ENCODE data around the gene SLC30A1. TPM values are rescaled to one million over a fixed set of nuclear protein-coding genes. Genes with fewer than 3 reads are reported as not detected.
"Not testable (repeated sequence)": the region's sequence is repeated elsewhere in the genome, so short reads cannot be mapped to it uniquely, and the experiment has no call there.

SLC30A1 gene, protein sequence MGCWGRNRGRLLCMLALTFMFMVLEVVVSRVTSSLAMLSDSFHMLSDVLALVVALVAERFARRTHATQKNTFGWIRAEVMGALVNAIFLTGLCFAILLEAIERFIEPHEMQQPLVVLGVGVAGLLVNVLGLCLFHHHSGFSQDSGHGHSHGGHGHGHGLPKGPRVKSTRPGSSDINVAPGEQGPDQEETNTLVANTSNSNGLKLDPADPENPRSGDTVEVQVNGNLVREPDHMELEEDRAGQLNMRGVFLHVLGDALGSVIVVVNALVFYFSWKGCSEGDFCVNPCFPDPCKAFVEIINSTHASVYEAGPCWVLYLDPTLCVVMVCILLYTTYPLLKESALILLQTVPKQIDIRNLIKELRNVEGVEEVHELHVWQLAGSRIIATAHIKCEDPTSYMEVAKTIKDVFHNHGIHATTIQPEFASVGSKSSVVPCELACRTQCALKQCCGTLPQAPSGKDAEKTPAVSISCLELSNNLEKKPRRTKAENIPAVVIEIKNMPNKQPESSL
- 10 to 100 TPM in 1 of 5 experiments, 1 to 10 TPM in 4; 5.8 to 12.1 (median 8.8) TPM for total RNA-seq
- polyA plus RNA-seq: 1 to 10 TPM; 1.1 to 2.0 TPM
- total RNA-seq: 13.1 reads per million, percentile 41 among the genes with 10 or more reads in this experiment

DNA sequence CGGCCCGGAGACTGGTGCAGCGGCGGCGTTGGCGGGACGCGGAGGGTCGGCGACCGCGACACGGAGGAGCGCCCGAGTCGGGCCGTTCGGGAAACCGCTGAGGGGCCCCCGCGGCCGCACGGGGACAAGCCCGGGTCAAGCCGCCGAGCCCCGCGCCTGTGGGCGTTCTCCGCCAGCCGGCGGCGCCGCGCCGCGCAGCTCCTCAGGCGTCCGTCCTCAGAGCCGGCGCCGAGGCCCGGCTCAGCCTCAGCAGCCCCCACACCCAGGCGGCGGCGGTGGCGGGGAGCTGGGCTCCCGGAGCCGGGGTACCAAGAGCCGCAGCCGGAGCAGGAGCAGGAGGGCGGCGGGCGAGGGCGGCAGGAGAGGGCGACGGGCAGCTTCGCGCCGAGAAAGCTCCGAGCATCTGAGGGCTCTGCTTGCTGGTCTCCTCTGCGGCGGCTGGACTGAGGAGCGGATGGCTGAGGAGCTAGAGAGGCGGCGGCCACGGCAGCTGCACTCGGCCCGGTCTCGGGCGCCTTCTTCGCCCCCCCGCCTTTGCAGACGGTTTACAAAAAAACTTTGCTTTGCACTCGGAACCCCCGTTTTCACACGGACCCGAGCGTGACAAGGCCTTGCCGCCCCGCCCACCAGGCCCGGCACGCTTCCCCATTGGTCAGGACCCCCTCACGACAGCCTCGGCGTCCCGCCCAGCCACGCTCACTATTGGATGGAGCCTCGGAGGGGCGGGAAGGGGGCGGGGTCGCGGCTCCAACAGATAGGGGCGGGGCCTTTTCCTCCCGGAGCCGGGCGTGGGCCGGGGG, at the start of gene SLC30A1:
Gene SLC30A1, minus strand, starts transcription at position 522 of the 800 bp plus-strand sequence. CDS start 549 bp downstream, outside the sequence.
- Histone ChIP-seq H3K36me3 (ENCODE audit: control insufficient read depth in 2 of 3, insufficient read depth in 3 of 3, low read length in 3 of 3) (peaks cover 0 to 19% (median 0%) of the 10 kb centered on the region in 3 experiments), H3K4me3 (ENCODE audit: low read length) (peak within 1 kb of the TSS; percentile 66), H3K27me3 (ENCODE audit: control insufficient read depth in 2 of 2, insufficient read depth in 2 of 2, low read length in 2 of 2) (no peaks in the 10 kb centered on the region), H3K27ac (ENCODE audit: low read depth, low read length) (peak within 1 kb of the TSS; percentile 85), H3K4me1 (ENCODE audit: control insufficient read depth in 2 of 2, insufficient read depth in 2 of 2, low read length in 2 of 2) (peaks cover 3 to 5% of the 10 kb centered on the region in 2 donors), H3K9me3 (ENCODE audit: control insufficient read depth in 2 of 3, low read length in 3 of 3) (no peaks in the 10 kb centered on the region)
- H3K27ac Mint-ChIP-seq: peak within 1 kb of the TSS; percentile 72 to 93 (median 88)
- H3K4me3 Mint-ChIP-seq: peak within 1 kb of the TSS; percentile 88 to 96 (median 92)
- DNase-seq (peak; percentile 99), ATAC-seq (peak; percentile 97)
- H3K9me3 Mint-ChIP-seq: no peaks in the 10 kb centered on the region
- CTCF ChIA-PET: interaction anchor here (1.2 to 1.8 kb wide), 4 partner anchors 13 to 76 kb away, joined by 3 to 13 read pairs (median 4); no protein-coding TSS in a partner anchor
- H3K27me3 Mint-ChIP-seq: peaks cover 0 to 12% (median 0%) of the 10 kb centered on the region in 5 donors
- POLR2A ChIA-PET: interaction anchor here (1.2 to 2.0 kb wide), 2 partner anchors 27 to 320 kb away, joined by 5 to 6 read pairs; no protein-coding TSS in a partner anchor
- H3K4me1 Mint-ChIP-seq: peaks cover 21 to 48% (median 44%) of the 10 kb centered on the region in 7 donors
- H3K36me3 Mint-ChIP-seq: peaks cover 0 to 15% (median 6%) of the 10 kb centered on the region in 5 donors
- intact Hi-C loops (cut with micrococcal nuclease): loop anchor here (1.0 to 10.0 kb wide), 24 partner anchors 27 to 1812 kb away; partner anchors contain the start of genes DTL (in 2 of the 2), INTS7 (in 2 of the 2), LPGAT1 (in 2 of the 2) and NEK2 (in 2 of the 2)

DNA sequence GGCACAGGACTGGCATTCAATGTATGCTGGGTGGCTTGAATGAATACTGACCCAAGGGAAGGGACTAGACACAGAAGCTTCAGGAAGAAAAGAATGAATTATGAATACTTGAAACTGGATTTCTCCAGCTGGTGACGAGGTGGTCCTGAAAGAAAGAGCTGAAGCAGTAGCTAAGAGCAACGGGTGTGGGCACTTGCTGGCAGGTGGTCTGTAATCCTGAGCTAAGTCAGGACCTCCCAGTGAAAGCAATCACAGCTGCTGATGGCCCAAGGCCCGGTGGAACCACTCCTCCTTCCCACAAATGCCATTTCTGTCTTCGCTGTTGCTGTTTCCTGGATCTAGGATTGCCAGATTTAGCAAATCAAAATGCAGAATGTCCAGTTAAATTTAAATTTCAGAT, 49.5 kb upstream of the SLC30A1 start:
- H3K9me3 ChIP-seq (ENCODE audit: control insufficient read depth in 2 of 3, low read length in 3 of 3): no peaks in the 10 kb centered on the region
- intact Hi-C loops (cut with micrococcal nuclease): no loop called here
- Mint-ChIP-seq H3K27ac (no peak overlapping the region), H3K4me3 (no peak overlapping the region), H3K4me1 (peaks cover 3 to 17% (median 8%) of the 10 kb centered on the region in 7 donors), H3K9me3 (peaks cover 0 to 2% (median 0%) of the 10 kb centered on the region in 11 donors), H3K36me3 (no peaks in the 10 kb centered on the region), H3K27me3 (peaks cover 0 to 15% (median 0%) of the 10 kb centered on the region in 5 donors)
- ATAC-seq: no peak
- no peak for DNase-seq
- no peak overlapping the region for H3K4me3 ChIP-seq (ENCODE audit: low read length)
- H3K36me3 ChIP-seq (ENCODE audit: control insufficient read depth in 2 of 3, insufficient read depth in 3 of 3, low read length in 3 of 3): no peaks in the 10 kb centered on the region
- no peaks in the 10 kb centered on the region for H3K4me1 ChIP-seq (ENCODE audit: control insufficient read depth in 2 of 2, insufficient read depth in 2 of 2, low read length in 2 of 2)
- H3K27me3 ChIP-seq (ENCODE audit: control insufficient read depth in 2 of 2, insufficient read depth in 2 of 2, low read length in 2 of 2): no peaks in the 10 kb centered on the region
- ChIA-PET CTCF (interaction anchor here (0.6 to 0.9 kb wide), 2 partner anchors 114 to 666 kb away, joined by 3 read pairs; no protein-coding TSS in a partner anchor), POLR2A (no interaction called here)
- no peak overlapping the region for H3K27ac ChIP-seq (ENCODE audit: low read depth, low read length)

DNA sequence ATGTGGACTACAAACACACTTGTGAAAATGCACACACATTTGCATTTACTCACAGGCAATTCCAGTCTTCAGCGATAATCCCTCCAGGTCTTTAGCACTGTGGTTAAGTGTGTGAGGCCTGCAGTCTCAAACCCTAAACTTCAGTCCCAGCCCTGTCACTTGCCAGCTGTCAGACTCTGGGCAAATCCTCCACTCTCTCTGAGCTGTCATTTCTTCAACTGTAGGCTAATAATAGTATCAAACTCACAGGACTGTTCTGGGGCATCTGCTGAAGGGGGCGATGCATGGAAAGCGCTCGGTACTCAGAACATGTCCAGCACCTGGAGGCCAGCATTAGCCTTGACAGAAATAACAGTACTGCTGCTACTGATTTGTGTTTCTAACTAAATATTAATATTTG, 48.3 kb upstream of the SLC30A1 start:
- Mint-ChIP-seq H3K4me1 (peaks cover 3 to 22% (median 9%) of the 10 kb centered on the region in 7 donors), H3K36me3 (no peaks in the 10 kb centered on the region), H3K27me3 (peaks cover 0 to 15% (median 0%) of the 10 kb centered on the region in 5 donors), H3K27ac (peak overlapping the region in 1 of 9 donors; percentile 25), H3K9me3 (peaks cover 0 to 2% (median 0%) of the 10 kb centered on the region in 11 donors), H3K4me3 (no peak overlapping the region)
- Histone ChIP-seq H3K9me3 (ENCODE audit: control insufficient read depth in 2 of 3, low read length in 3 of 3) (no peaks in the 10 kb centered on the region), H3K36me3 (ENCODE audit: control insufficient read depth in 2 of 3, insufficient read depth in 3 of 3, low read length in 3 of 3) (no peaks in the 10 kb centered on the region), H3K27me3 (ENCODE audit: control insufficient read depth in 2 of 2, insufficient read depth in 2 of 2, low read length in 2 of 2) (no peaks in the 10 kb centered on the region), H3K4me3 (ENCODE audit: low read length) (no peak overlapping the region), H3K27ac (ENCODE audit: low read depth, low read length) (no peak overlapping the region), H3K4me1 (ENCODE audit: control insufficient read depth in 2 of 2, insufficient read depth in 2 of 2, low read length in 2 of 2) (no peaks in the 10 kb centered on the region)
- ATAC-seq (no peak), DNase-seq (no peak)
- ChIA-PET CTCF (no interaction called here), POLR2A (no interaction called here)
- intact Hi-C loops (cut with micrococcal nuclease): no loop called here

DNA sequence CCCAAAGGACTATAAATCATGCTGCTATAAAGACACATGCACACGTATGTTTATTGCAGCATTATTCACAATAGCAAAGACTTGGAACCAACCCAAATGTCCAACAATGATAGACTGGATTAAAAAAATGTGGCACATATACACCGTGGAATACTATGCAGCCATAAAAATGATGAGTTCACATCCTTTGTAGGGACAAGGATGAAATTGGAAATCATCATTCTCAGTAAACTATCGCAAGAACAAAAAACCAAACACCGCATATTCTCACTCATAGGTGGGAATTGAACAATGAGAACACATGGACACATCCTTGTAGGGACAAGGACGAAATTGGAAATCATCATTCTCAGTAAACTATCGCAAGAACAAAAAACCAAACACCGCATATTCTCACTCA, 46.9 kb upstream of the SLC30A1 start:
- H3K27me3 Mint-ChIP-seq: peaks cover 0 to 15% (median 0%) of the 10 kb centered on the region in 5 donors
- peaks cover 3 to 24% (median 9%) of the 10 kb centered on the region in 7 donors for H3K4me1 Mint-ChIP-seq
- CTCF ChIA-PET; H3K27me3 ChIP-seq (ENCODE audit: control insufficient read depth in 2 of 2, insufficient read depth in 2 of 2, low read length in 2 of 2); H3K9me3 Mint-ChIP-seq; H3K4me3 ChIP-seq (ENCODE audit: low read length); H3K9me3 ChIP-seq (ENCODE audit: control insufficient read depth in 2 of 3, low read length in 3 of 3); DNase-seq; H3K27ac ChIP-seq (ENCODE audit: low read depth, low read length); POLR2A ChIA-PET; H3K4me3 Mint-ChIP-seq; ATAC-seq; H3K27ac Mint-ChIP-seq; H3K36me3 ChIP-seq (ENCODE audit: control insufficient read depth in 2 of 3, insufficient read depth in 3 of 3, low read length in 3 of 3); H3K4me1 ChIP-seq (ENCODE audit: control insufficient read depth in 2 of 2, insufficient read depth in 2 of 2, low read length in 2 of 2); H3K36me3 Mint-ChIP-seq: not testable (repeated sequence)
- intact Hi-C loops (cut with micrococcal nuclease): loop anchor here (1.0 kb wide), 2 partner anchors 49 to 111 kb away; no protein-coding TSS in a partner anchor

DNA sequence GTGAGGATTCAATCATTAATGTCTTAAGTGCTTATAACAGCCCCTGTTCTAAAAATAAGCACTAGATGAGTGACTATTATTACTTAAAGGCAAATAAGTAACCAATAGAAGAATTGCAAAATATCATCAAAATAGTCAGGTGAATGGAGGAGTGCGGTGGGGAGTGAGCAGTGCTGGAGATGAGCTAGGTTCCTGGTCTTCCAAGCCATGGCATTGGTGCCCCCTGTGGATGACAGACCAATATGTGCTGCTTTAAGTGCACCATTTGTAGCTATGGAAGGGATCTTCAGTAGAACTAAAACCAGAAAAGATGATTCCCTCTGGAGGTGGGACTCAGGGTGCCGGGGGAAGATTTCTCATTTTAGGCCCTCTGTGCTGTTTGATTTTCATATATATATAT, 46.1 kb upstream of the SLC30A1 start:
- Mint-ChIP-seq H3K4me3 (no peak overlapping the region), H3K27ac (no peak overlapping the region), H3K27me3 (peaks cover 0 to 15% (median 0%) of the 10 kb centered on the region in 5 donors), H3K36me3 (no peaks in the 10 kb centered on the region), H3K4me1 (peaks cover 3 to 24% (median 9%) of the 10 kb centered on the region in 7 donors), H3K9me3 (peaks cover 0 to 2% (median 0%) of the 10 kb centered on the region in 11 donors)
- POLR2A ChIA-PET: no interaction called here
- Histone ChIP-seq H3K9me3 (ENCODE audit: control insufficient read depth in 2 of 3, low read length in 3 of 3) (no peaks in the 10 kb centered on the region), H3K4me1 (ENCODE audit: control insufficient read depth in 2 of 2, insufficient read depth in 2 of 2, low read length in 2 of 2) (no peaks in the 10 kb centered on the region), H3K4me3 (ENCODE audit: low read length) (no peak overlapping the region), H3K36me3 (ENCODE audit: control insufficient read depth in 2 of 3, insufficient read depth in 3 of 3, low read length in 3 of 3) (no peaks in the 10 kb centered on the region), H3K27ac (ENCODE audit: low read depth, low read length) (no peak overlapping the region), H3K27me3 (ENCODE audit: control insufficient read depth in 2 of 2, insufficient read depth in 2 of 2, low read length in 2 of 2) (no peaks in the 10 kb centered on the region)
- CTCF ChIA-PET: interaction anchor here (0.6 to 1.1 kb wide), 2 partner anchors 29 to 684 kb away, joined by 3 to 4 read pairs; no protein-coding TSS in a partner anchor
- intact Hi-C loops (cut with micrococcal nuclease): loop anchor here (1.0 kb wide), 2 partner anchors 48 to 110 kb away; no protein-coding TSS in a partner anchor
- peak; percentile 91 for ATAC-seq
- peak in 5 of 9 donors; percentile 11 to 35 (median 27) for DNase-seq

DNA sequence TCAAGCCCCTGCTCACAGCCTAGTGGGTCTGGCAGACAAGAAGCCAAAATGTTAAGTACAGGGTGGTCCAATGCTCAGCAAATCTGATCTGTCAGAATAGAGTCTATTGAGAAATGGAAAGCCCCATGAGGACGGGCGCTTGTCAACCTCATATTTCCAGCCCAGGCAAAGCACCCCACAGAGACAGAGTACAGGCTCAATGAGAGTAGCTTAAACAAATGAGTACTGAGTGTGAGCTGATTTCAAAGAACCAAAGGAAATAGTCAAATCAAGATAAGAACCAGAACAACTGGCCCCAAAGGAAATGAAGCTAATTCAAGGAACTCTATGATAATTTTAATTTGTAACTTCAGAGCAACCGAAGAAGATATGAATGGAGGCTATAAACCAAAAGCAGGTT, 44.6 kb upstream of the SLC30A1 start:
- peak overlapping the region in 1 of 10 donors; percentile 4 for H3K4me3 Mint-ChIP-seq

More for the DNA sequence above, 44.6 kb upstream of the SLC30A1 start:
- DNase-seq (no peak), ATAC-seq (no peak)
- Histone ChIP-seq H3K4me1 (ENCODE audit: control insufficient read depth in 2 of 2, insufficient read depth in 2 of 2, low read length in 2 of 2) (no peaks in the 10 kb centered on the region), H3K27ac (ENCODE audit: low read depth, low read length) (no peak overlapping the region), H3K4me3 (ENCODE audit: low read length) (no peak overlapping the region), H3K9me3 (ENCODE audit: control insufficient read depth in 2 of 3, low read length in 3 of 3) (no peaks in the 10 kb centered on the region), H3K27me3 (ENCODE audit: control insufficient read depth in 2 of 2, insufficient read depth in 2 of 2, low read length in 2 of 2) (no peaks in the 10 kb centered on the region), H3K36me3 (ENCODE audit: control insufficient read depth in 2 of 3, insufficient read depth in 3 of 3, low read length in 3 of 3) (no peaks in the 10 kb centered on the region)
- intact Hi-C loops (cut with micrococcal nuclease): no loop called here
- Mint-ChIP-seq H3K27me3 (peaks cover 0 to 10% (median 0%) of the 10 kb centered on the region in 5 donors), H3K9me3 (peaks cover 0 to 2% (median 0%) of the 10 kb centered on the region in 11 donors), H3K4me1 (peaks cover 3 to 24% (median 9%) of the 10 kb centered on the region in 7 donors), H3K36me3 (no peaks in the 10 kb centered on the region), H3K27ac (peak overlapping the region in 1 of 9 donors; percentile 2)
- ChIA-PET CTCF (no interaction called here), POLR2A (interaction anchor here (0.8 kb wide), 1 partner anchor 82 kb away, joined by 3 read pairs; no protein-coding TSS in a partner anchor)

All from naive thymus-derived CD4-positive, alpha-beta T cell (primary cell).